Stimulated activated CD4-positive, alpha-beta T cell treated with anti-CD3 and anti-CD28 coated beads, Interleukin-4, amount 100 ng/mL, for 1 hour (primary cell): ENCODE results near the gene UNC13C.
A peak's percentile ranks its signal among the peaks of the same experiment; 100 is the strongest.
"Not testable (repeated sequence)": the region's sequence is repeated elsewhere in the genome, so short reads cannot be mapped to it uniquely, and the experiment has no call there.

Experiments
- DNase-seq: peaks from one replicate; pipeline ENCODE4 v3.0.0-alpha.2; 2020

Gene UNC13C

GRCh38 chr15:53978253-53978906 lies at the start of gene UNC13C:
Gene UNC13C, plus strand, starts transcription at chr15:53978441. Its CDS starts 34,463 bp downstream, at chr15:54012904.
- no peak for DNase-seq

GRCh38 chr15:53936137-53936536 lies 42.1 kb upstream of the UNC13C start:
- no peak for DNase-seq

GRCh38 chr15:53937632-53938031 lies 40.6 kb upstream of the UNC13C start:
- DNase-seq = not testable (repeated sequence)

GRCh38 chr15:53950572-53950971 lies 27.7 kb upstream of the UNC13C start:
- DNase-seq = no peak

GRCh38 chr15:53955396-53955795 lies 22.8 kb upstream of the UNC13C start:
- DNase-seq = no peak

- DNase-seq = peak; percentile 7
Observed at GRCh38 chr15:53962646-53963561, 15.3 kb upstream of the UNC13C start.

GRCh38 chr15:53963801-53964200 lies 14.4 kb upstream of the UNC13C start:
- no peak for DNase-seq

GRCh38 chr15:53974121-53974520 lies 4.1 kb upstream of the UNC13C start:
- no peak for DNase-seq

GRCh38 chr15:53974813-53975212 lies 3.4 kb upstream of the UNC13C start:
- DNase-seq = no peak

- DNase-seq = no peak
Observed at GRCh38 chr15:53976844-53977392, 1.3 kb upstream of the UNC13C start.

GRCh38 chr15:53979051-53979788 lies 979 bp downstream of the UNC13C start:
- DNase-seq = no peak

- no peak for DNase-seq
Observed at GRCh38 chr15:53980021-53980420, 1.8 kb downstream of the UNC13C start.

- DNase-seq = no peak
Observed at GRCh38 chr15:53982071-53982680, 3.9 kb downstream of the UNC13C start.

- DNase-seq = no peak
Observed at GRCh38 chr15:53982876-53983275, 4.6 kb downstream of the UNC13C start.

GRCh38 chr15:53984221-53984620 lies 6.0 kb downstream of the UNC13C start:
- DNase-seq = no peak

GRCh38 chr15:53985562-53985961 lies 7.3 kb downstream of the UNC13C start:
- DNase-seq = no peak

GRCh38 chr15:53987480-53987879 lies 9.2 kb downstream of the UNC13C start:
- no peak for DNase-seq

GRCh38 chr15:54007256-54007655 lies 29.0 kb downstream of the UNC13C start:
- DNase-seq = no peak

- DNase-seq = no peak
Observed at GRCh38 chr15:54011656-54012055, 33.4 kb downstream of the UNC13C start.

- DNase-seq = no peak
Observed at GRCh38 chr15:54014067-54014655, 35.9 kb downstream of the UNC13C start.

GRCh38 chr15:54017251-54017650 lies 39.0 kb downstream of the UNC13C start:
- no peak for DNase-seq

- DNase-seq = no peak
Observed at GRCh38 chr15:54017959-54018358, 39.7 kb downstream of the UNC13C start.
